HG03025 (cell line): Measurements from ENCODE around the gene RNF212B.
"Not testable (repeated sequence)": the region's sequence is repeated elsewhere in the genome, so short reads cannot be mapped to it uniquely, and the experiment has no call there.

ENCODE experiments used
- ATAC-seq: cut with Tn5 transposase; IDR thresholded peaks from one replicate; pipeline ENCODE4 v1.9.1; 2021; ENCODE audit warnings: mild to moderate bottlenecking, moderate library complexity; ENCODE audit not compliant: unreplicated experiment, low FRiP score

The RNF212B gene

GRCh38 chr14:23237772-23238594 lies at the start of gene RNF212B:
Gene RNF212B, plus strand, starts transcription at chr14:23237936. Its CDS starts 2,410 bp downstream, at chr14:23240346.
- no peak for ATAC-seq

- no peak for ATAC-seq
These were observed 44.3 kb upstream of the RNF212B start for GRCh38 chr14:23193432-23193831.

GRCh38 chr14:23195552-23196101 lies 42.1 kb upstream of the RNF212B start:
- ATAC-seq = no peak

GRCh38 chr14:23196487-23196886 lies 41.2 kb upstream of the RNF212B start:
- ATAC-seq = not testable (repeated sequence)

- not testable (repeated sequence) for ATAC-seq
These were observed 38.6 kb upstream of the RNF212B start for GRCh38 chr14:23199141-23199540.

- no peak for ATAC-seq
These were observed 35.7 kb upstream of the RNF212B start for GRCh38 chr14:23202001-23202400.

- no peak for ATAC-seq
These were observed 31.2 kb upstream of the RNF212B start for GRCh38 chr14:23206422-23207145.

GRCh38 chr14:23207146-23207540 lies 30.6 kb upstream of the RNF212B start:
- ATAC-seq = no peak

- ATAC-seq = no peak
These were observed 29.4 kb upstream of the RNF212B start for GRCh38 chr14:23208324-23208723.

- ATAC-seq = no peak
These were observed 27.9 kb upstream of the RNF212B start for GRCh38 chr14:23209651-23210423.

- no peak for ATAC-seq
These were observed 22.3 kb upstream of the RNF212B start for GRCh38 chr14:23215421-23215820.

GRCh38 chr14:23217032-23218020 lies 20.4 kb upstream of the RNF212B start:
- no peak for ATAC-seq

GRCh38 chr14:23219075-23219474 lies 18.7 kb upstream of the RNF212B start:
- ATAC-seq = no peak

- ATAC-seq = not testable (repeated sequence)
These were observed 12.8 kb upstream of the RNF212B start for GRCh38 chr14:23224958-23225357.

GRCh38 chr14:23227566-23227965 lies 10.2 kb upstream of the RNF212B start:
- no peak for ATAC-seq

- ATAC-seq = no peak
These were observed 8.9 kb upstream of the RNF212B start for GRCh38 chr14:23228812-23229211.

GRCh38 chr14:23232241-23232808 lies 5.4 kb upstream of the RNF212B start:
- not testable (repeated sequence) for ATAC-seq

- ATAC-seq = no peak
These were observed 2.9 kb downstream of the RNF212B start for GRCh38 chr14:23240661-23241060.

- not testable (repeated sequence) for ATAC-seq
These were observed 3.5 kb downstream of the RNF212B start for GRCh38 chr14:23241061-23241715.
